ENCODE data around the gene SAYSD1. TPM values are rescaled to one million over a fixed set of nuclear protein-coding genes. Genes with fewer than 3 reads are reported as not detected.

Gene SAYSD1
- total RNA-seq, 1 experiment from 2014 or later, result 20.8 TPM

DNA sequence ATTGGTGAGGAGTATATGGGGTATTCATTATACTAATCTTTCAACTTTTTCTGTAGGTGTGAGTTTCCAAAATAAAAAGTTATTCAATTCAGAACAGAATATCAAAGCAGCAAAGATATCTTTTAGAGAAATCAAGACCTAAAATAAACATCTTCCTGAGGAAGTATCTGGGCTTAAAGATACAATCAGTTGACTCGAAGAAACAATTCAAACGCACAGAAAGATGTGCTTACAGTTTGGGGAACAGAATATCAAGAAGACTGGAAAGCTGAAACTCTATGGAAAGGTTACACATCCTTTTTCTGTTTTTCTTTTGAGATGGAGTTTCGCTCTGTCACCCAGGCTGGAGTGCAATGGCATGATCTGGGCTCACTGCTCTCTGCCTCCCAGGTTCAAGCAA is 36.2 kb upstream of the SAYSD1 start:
- ChIA-PET CTCF (no interaction called here), POLR2A (no interaction called here)
- DNase-seq, result no peak
- Mint-ChIP-seq H3K4me3 (ENCODE audit: unreplicated experiment) (no peak overlapping the region), H3K27me3 (ENCODE audit: insufficient read depth, unreplicated experiment) (peaks cover 18% of the 10 kb centered on the region), H3K27ac (ENCODE audit: unreplicated experiment) (no peak overlapping the region), H3K36me3 (ENCODE audit: insufficient read depth, unreplicated experiment) (no peaks in the 10 kb centered on the region), H3K9me3 (ENCODE audit: unreplicated experiment) (no peaks in the 10 kb centered on the region), H3K4me1 (ENCODE audit: low read depth, unreplicated experiment) (no peaks in the 10 kb centered on the region)
- TF ChIP-seq, protein P1, sequence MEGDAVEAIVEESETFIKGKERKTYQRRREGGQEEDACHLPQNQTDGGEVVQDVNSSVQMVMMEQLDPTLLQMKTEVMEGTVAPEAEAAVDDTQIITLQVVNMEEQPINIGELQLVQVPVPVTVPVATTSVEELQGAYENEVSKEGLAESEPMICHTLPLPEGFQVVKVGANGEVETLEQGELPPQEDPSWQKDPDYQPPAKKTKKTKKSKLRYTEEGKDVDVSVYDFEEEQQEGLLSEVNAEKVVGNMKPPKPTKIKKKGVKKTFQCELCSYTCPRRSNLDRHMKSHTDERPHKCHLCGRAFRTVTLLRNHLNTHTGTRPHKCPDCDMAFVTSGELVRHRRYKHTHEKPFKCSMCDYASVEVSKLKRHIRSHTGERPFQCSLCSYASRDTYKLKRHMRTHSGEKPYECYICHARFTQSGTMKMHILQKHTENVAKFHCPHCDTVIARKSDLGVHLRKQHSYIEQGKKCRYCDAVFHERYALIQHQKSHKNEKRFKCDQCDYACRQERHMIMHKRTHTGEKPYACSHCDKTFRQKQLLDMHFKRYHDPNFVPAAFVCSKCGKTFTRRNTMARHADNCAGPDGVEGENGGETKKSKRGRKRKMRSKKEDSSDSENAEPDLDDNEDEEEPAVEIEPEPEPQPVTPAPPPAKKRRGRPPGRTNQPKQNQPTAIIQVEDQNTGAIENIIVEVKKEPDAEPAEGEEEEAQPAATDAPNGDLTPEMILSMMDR (IDR thresholded peaks at IDR 0.05; ENCODE audit: insufficient read depth in 1 of 2, low read depth in 1 of 2, low read length in 1 of 2, severe bottlenecking in 1 of 2, unreplicated experiment in 1 of 2), result no peak
- H3K27me3 ChIP-seq (replicated peaks; ENCODE audit: control insufficient read depth, insufficient read depth, low read length), result no peaks in the 10 kb centered on the region
- intact Hi-C loops (cut with micrococcal nuclease; ENCODE audit: unreplicated experiment), result no loop called here
- no peaks in the 10 kb centered on the region for H3K4me1 ChIP-seq
- H3K9me3 ChIP-seq, result no peaks in the 10 kb centered on the region
- no peaks in the 10 kb centered on the region for H3K36me3 ChIP-seq (ENCODE audit: control insufficient read depth, insufficient read depth, low read length)
- H3K4me3 ChIP-seq (ENCODE audit: low read depth, low read length), result no peak overlapping the region
- BruUV-seq (replicated peaks), result no TSS peak

DNA sequence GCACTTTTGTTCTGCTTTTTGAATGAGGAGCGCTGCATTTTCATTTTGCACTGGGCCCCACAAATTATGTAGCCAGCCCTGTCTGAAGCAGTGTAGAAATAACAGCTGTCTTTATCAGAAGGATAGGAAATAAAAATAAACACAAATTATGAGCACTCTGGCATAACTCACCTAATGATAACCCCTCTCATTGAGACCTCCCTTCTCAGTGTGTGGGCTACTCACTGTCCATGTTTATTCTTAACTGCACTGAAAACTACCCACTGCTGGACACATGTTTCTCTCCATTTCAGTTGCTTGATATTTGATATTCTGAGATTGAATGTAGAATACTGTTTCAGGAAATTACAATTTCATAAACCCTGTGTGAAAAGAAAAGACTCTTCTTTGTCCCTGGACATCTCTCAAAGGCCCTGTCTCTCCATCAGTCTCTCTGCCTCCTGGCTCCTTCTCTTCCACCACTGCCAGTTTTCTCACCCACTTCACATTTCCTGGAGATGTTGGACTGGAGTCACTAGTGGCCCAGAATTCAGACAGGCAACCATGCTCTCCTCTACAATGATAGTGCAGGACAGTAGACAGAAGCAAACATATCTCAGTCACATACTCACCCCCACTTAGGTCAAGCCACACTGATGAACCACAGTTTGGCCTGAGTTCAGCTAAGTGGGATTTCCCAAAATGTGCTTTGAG is 29.6 kb upstream of the SAYSD1 start:
- H3K9me3 Mint-ChIP-seq (ENCODE audit: unreplicated experiment), result no peaks in the 10 kb centered on the region
- intact Hi-C loops (cut with micrococcal nuclease; ENCODE audit: unreplicated experiment), result no loop called here
- H3K4me3 ChIP-seq (ENCODE audit: low read depth, low read length), result no peak overlapping the region
- TF ChIP-seq, protein P1 (IDR thresholded peaks at IDR 0.05; ENCODE audit: insufficient read depth in 1 of 2, low read depth in 1 of 2, low read length in 1 of 2, severe bottlenecking in 1 of 2, unreplicated experiment in 1 of 2), result no peak
- H3K4me1 ChIP-seq, result no peaks in the 10 kb centered on the region
- no peaks in the 10 kb centered on the region for H3K4me1 Mint-ChIP-seq (ENCODE audit: low read depth, unreplicated experiment)
- ChIA-PET POLR2A (no interaction called here), CTCF (no interaction called here)
- peaks cover 15% of the 10 kb centered on the region for H3K27me3 Mint-ChIP-seq (ENCODE audit: insufficient read depth, unreplicated experiment)
- no peak for DNase-seq
- no peaks in the 10 kb centered on the region for H3K36me3 ChIP-seq (ENCODE audit: control insufficient read depth, insufficient read depth, low read length)
- no peaks in the 10 kb centered on the region for H3K9me3 ChIP-seq
- H3K27me3 ChIP-seq (replicated peaks; ENCODE audit: control insufficient read depth, insufficient read depth, low read length), result no peaks in the 10 kb centered on the region
- H3K4me3 Mint-ChIP-seq (ENCODE audit: unreplicated experiment), result no peak overlapping the region
- no TSS peak for BruUV-seq (replicated peaks)
- H3K36me3 Mint-ChIP-seq (ENCODE audit: insufficient read depth, unreplicated experiment), result no peaks in the 10 kb centered on the region
- H3K27ac Mint-ChIP-seq (ENCODE audit: unreplicated experiment), result no peak overlapping the region

DNA sequence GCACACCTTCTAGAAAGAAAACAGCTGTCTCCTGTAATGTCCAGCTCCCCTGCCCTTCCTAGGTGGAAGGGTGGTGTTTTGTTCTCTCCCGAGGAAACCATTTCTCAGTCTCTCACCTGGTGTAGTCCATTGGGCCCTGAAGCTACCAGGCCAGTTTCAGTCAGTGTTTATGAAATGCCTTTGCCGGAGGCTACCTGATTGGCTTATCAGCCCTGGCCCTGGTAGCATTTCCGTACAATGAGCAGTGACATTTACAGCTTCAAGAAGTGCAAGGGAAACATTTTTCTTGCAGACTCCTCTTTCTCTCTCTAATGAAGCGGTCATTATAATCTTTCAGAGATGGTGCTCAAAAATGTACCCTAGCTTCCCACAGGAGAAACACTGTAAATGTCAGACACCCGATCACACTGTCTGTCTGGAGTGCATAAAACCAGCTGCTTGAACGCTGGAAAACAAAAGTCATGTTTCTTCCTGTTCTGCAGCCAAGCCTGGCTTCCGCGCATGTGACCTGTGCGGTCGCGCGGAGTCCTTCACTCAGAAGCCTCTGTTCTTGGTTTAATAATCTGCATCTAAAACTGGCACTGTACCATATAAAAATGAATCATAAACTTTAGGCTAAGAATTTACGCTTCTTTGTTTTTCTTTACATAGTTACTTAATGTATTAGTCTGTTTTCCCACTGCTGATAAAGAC is 28.4 kb upstream of the SAYSD1 start:
- Histone ChIP-seq H3K4me3 (ENCODE audit: low read depth, low read length) (no peak overlapping the region), H3K4me1 (no peaks in the 10 kb centered on the region), H3K27me3 (replicated peaks; ENCODE audit: control insufficient read depth, insufficient read depth, low read length) (no peaks in the 10 kb centered on the region), H3K36me3 (ENCODE audit: control insufficient read depth, insufficient read depth, low read length) (no peaks in the 10 kb centered on the region), H3K9me3 (no peaks in the 10 kb centered on the region)
- TF ChIP-seq, protein P1 (IDR thresholded peaks at IDR 0.05; ENCODE audit: insufficient read depth in 1 of 2, low read depth in 1 of 2, low read length in 1 of 2, severe bottlenecking in 1 of 2, unreplicated experiment in 1 of 2), result no peak
- no peak for DNase-seq
- intact Hi-C loops (cut with micrococcal nuclease; ENCODE audit: unreplicated experiment), result no loop called here
- Mint-ChIP-seq H3K27me3 (ENCODE audit: insufficient read depth, unreplicated experiment) (peaks cover 10% of the 10 kb centered on the region), H3K27ac (ENCODE audit: unreplicated experiment) (no peak overlapping the region), H3K36me3 (ENCODE audit: insufficient read depth, unreplicated experiment) (no peaks in the 10 kb centered on the region), H3K4me3 (ENCODE audit: unreplicated experiment) (no peak overlapping the region), H3K4me1 (ENCODE audit: low read depth, unreplicated experiment) (no peaks in the 10 kb centered on the region), H3K9me3 (ENCODE audit: unreplicated experiment) (no peaks in the 10 kb centered on the region)
- POLR2A ChIA-PET, result no interaction called here
- BruUV-seq (replicated peaks), result no TSS peak
- CTCF ChIA-PET, result no interaction called here

Measured in Caco-2 (cell line).